GM21381 (cell line): Measurements from ENCODE around the gene YLPM1.
"Not testable (repeated sequence)": the region's sequence is repeated elsewhere in the genome, so short reads cannot be mapped to it uniquely, and the experiment has no call there.

Experiments
- ATAC-seq: cut with Tn5 transposase; IDR thresholded peaks from one replicate; pipeline ENCODE4 v1.9.1; 2021; ENCODE audit warnings: mild to moderate bottlenecking, moderate library complexity; ENCODE audit not compliant: unreplicated experiment

Gene YLPM1, protein sequence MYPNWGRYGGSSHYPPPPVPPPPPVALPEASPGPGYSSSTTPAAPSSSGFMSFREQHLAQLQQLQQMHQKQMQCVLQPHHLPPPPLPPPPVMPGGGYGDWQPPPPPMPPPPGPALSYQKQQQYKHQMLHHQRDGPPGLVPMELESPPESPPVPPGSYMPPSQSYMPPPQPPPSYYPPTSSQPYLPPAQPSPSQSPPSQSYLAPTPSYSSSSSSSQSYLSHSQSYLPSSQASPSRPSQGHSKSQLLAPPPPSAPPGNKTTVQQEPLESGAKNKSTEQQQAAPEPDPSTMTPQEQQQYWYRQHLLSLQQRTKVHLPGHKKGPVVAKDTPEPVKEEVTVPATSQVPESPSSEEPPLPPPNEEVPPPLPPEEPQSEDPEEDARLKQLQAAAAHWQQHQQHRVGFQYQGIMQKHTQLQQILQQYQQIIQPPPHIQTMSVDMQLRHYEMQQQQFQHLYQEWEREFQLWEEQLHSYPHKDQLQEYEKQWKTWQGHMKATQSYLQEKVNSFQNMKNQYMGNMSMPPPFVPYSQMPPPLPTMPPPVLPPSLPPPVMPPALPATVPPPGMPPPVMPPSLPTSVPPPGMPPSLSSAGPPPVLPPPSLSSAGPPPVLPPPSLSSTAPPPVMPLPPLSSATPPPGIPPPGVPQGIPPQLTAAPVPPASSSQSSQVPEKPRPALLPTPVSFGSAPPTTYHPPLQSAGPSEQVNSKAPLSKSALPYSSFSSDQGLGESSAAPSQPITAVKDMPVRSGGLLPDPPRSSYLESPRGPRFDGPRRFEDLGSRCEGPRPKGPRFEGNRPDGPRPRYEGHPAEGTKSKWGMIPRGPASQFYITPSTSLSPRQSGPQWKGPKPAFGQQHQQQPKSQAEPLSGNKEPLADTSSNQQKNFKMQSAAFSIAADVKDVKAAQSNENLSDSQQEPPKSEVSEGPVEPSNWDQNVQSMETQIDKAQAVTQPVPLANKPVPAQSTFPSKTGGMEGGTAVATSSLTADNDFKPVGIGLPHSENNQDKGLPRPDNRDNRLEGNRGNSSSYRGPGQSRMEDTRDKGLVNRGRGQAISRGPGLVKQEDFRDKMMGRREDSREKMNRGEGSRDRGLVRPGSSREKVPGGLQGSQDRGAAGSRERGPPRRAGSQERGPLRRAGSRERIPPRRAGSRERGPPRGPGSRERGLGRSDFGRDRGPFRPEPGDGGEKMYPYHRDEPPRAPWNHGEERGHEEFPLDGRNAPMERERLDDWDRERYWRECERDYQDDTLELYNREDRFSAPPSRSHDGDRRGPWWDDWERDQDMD (N-terminal part only)

DNA sequence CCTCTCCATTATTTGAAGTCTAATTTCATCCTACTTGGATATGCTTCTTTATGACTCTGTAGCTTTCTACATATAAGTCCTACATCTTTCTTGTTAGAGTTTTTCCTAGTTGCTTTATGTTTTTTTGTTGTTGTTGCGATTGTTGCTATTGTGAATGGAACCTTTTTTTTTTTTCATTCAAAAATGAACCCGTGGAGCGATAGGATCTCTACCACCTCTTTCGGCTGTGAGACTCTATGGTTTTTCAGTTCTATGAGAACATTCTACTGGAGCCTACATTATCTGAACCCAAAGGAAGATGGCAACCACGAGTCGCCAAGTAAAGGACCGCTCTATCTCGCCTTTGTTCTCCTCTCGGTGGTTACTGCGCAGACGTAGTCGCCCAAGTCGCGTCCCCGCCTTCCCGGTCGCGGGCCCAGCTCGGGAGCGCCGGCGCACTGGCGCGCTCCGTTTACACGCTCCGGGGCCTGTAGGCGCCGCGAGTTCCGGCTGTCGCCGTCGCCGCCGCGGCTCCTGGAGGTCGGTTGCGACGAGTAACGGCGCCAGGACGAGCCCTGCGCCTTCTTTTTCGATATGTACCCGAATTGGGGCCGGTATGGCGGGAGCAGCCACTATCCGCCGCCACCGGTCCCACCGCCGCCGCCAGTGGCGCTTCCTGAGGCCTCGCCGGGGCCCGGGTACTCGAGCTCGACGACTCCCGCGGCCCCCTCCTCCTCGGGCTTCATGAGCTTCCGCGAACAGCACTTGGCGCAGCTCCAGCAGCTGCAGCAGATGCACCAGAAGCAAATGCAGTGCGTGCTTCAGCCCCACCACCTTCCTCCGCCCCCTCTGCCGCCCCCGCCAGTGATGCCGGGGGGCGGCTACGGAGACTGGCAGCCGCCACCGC, at the start of gene YLPM1:
TSS of gene YLPM1 (plus strand) at position 400 of the 886 bp plus-strand sequence. CDS start at position 574, 174 bp downstream.
- peak; percentile 92 for ATAC-seq

DNA sequence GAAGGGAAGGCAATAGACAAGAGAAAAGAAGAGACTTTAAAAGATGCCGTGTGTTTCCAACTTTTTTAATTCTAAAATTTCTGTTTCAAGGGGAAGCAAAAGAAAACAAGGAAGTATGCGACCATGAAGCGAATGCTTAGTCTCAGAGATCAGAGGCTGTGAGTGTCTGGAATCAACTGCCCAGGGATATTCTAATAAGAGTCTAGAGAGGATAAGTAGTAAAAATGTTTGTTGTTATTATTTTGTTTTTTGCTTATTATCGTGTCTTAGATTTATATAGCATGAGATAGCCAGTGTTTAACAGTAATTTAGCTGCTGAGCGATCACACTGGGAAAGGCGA, 49.8 kb upstream of the YLPM1 start:
- no peak for ATAC-seq

DNA sequence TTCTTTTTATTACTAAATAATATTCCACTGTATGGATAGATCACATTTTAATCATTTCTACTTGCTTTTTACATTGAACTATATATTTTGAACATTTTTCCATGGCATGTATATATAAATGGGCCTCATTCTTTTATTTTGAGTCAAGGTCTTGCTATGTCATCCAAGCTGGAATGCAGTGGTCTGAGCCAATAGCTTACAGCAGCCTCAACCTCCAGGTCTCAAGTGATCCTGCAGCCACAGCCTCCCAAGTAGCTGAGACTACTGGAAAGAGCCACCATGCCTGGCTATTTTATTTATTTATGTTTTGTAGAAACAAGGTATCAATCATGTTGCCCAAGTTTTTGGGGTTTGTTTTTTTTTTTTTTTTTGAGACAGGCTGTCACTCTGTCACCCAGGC, 42.6 kb upstream of the YLPM1 start:
- ATAC-seq, result no peak

DNA sequence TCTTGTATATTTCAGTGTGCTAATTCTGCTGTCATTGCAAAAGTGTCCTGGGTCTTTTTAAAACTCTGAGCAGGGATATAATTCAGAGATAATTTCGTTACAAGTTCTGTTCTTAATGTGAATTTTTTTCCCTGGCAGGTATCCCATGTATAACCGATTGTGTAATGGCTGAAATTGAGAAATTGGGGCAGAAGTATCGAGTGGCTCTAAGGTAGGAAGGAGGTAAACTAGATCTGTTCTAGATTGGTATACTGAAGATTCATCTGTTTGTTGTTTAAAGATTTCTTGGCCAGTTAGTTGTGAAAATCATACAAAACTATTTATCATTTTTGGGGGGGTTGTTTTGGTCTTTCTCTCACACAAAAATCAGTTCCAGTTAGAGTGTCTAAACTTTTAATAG, 40.0 kb upstream of the YLPM1 start:
- no peak for ATAC-seq

DNA sequence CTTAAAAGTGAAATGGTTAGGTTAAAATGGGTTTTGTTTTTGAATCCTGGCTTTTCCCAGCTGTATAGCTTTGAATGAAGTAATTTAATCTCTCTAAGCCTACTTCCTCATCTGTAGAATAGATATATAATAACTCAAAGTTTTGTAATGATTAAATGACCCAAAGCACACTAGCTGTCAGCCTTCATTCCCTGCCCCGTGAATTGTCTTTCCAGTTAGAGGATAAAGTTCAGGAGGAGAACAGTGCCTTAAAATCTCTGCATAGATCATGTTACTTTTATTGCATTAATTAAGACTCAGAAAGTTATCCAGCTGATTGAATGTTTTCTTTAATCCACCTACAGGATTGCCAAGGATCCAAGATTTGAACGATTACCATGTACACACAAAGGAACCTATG, 30.7 kb upstream of the YLPM1 start:
- ATAC-seq, result no peak

DNA sequence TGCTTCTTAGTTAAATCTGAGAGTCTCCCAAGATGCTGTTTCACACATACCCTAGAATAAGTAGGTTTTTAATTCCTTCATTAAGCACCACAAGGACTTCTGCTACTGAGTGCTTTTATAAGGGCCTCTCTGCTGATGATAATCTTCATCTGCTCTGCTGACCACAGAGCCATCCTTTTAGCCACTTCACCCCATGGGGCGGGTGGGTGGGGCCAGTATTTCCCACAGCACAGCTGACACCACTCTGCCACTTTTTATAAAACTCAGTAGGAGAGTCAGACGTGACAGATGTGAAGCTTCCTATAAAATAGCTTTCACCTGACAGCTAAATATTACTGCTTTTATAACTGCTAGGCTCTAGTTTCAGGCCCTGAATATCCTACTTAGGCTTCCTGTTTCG, 29.9 kb upstream of the YLPM1 start:
- ATAC-seq, result no peak

DNA sequence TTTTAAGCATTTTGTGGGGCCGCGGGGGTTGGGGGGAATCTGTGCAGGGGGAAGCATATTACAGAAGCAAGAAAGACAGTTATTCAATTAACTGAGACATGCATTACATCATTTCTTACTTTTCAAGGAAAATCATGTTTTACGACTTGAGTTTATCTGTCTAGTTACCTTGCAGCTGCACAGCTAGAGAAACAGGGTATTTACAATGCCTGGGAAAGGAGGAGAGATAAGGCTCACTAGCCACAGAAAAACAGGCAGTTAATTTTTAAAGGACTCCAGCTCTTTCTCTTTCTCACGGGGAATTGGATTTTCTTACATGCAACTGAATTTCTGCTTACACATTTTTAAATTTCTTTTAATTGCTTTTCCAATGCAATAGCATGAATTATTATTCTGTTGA, 28.0 kb upstream of the YLPM1 start:
- ATAC-seq, result no peak

DNA sequence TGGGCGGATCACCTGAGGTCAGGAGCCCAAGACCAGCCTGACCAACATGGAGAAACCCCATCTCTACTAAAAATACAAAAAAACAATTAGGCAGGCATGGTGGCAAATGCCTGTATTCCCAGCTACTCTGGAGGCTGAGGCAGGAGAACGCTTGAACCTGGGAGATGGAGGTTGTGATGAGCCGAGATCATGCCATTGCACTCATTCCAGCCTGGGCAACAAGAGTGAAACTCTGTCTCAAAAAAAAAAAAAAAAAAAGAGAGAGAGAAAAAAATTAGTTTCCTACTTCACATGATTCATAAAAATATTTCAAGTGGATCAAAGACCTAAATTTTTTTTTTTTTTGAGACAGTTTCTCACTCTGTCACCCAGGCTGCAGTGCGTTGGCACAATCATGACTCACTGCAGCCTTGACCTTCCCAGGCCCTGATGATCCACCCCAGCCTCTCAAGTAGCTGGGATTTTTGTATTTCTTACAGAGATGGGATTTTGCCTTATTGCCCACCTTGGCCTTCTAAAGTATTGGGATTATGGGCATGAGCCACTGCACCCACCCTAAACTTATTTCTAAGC, 25.3 kb upstream of the YLPM1 start:
- no peak for ATAC-seq

DNA sequence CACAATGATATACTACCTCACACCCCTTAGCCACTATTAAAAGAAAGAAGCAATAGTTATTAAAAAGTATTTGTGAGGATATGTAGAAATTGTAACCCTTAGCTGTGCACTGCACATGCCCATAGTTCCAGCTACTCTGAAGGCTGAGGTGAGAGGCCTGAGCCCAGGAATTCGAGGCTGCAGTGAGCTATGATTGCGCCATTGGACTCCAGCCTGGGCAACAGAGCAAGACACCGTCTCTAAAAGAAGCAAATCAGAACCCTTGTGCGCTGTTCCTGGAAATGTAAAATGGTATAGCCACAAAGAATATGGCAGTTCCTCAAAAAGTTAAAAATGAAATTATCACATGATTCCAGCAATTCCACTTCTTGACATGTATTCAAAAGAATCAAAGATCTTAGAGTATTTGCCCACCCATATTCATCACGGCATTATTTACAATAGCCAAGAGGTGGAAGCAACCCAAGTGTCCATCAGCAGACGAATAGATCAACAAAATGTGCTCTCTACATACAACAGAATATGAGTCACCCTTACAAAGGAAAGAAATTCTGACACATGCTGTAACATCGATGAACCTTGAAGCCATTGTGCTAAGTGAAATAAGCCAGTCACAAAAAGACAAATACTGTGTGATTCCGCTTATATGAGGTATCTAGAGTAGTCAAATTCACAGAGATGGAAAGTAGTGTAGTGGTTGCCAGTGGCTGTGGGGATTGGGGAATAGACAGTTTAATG, 23.7 kb upstream of the YLPM1 start:
- no peak for ATAC-seq

DNA sequence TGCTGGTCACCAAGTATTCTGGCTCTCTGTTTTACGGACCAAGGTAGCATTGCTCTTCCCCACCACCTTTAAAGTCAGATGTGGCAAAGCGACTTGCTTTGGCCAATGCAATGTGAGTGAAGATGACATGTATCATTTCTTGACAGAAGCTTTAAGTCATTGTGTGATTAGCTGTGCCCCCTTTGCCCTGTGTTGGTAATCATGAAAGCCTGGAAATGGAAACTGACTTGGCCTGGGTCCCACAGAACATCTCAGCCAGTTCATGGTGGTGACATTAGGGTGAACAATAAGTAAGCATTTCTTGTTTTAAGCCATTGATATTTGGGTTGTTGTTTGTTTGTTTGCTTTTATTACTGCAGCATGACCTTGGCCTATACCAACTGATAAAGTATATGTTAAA, 15.9 kb upstream of the YLPM1 start:
- no peak for ATAC-seq

DNA sequence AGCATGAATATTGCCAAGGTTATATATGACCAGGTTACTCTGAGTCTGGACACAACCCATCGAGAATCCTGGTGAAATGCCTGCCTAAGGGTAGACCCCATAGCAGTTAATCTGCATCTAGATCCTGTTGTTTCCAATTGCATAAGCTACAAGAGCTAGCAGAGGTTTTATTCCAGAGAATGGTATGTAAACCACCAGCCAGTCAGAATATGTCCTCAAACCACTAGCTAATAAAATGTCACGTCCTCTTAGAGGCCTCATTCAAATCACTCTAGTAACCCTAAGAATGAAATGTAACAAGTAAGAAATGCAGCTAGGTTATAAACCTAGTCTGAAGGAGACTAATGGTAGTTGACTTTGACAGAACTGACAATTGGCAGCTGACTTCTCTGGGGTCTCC, 9.0 kb upstream of the YLPM1 start:
- ATAC-seq, result no peak

DNA sequence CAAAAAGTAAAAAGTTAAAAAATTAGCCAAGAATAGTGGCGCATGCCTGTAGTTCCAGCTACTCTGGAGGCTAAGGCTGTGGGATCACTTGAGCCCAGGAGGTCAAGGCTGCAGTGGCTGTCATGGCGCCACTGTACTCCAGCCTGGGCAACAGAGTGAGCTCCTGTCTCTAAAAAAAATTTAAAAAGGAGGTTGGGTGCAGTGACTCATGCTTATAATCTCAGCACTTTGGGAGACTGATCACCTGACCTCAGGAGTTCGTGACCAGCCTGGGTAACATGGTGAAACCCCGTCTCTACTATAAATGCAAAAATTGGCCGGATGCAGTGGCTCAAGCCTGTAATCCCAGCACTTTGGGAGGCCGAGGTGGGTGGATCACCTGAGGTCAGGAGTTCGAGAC, 8.2 kb upstream of the YLPM1 start:
- no peak for ATAC-seq

DNA sequence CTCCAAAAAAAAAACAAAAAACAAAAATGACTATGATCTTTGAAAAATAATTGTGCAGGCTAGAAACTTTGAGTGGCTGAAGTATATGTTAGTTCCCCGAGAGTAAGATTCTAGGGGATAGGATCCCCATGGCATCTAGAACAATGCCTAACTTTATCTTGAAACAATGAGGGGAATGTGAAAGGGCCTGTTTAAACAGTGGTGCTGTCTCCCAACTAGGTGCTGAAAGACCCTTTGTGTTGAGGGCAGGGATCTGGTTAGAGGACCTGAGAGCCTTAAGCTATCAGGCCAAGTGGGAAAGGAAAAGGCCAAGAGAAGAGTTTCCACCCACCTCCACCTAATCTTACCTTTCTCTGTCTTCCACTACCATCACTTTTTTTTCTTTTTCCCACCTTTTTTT, 6.8 kb upstream of the YLPM1 start:
- no peak for ATAC-seq

DNA sequence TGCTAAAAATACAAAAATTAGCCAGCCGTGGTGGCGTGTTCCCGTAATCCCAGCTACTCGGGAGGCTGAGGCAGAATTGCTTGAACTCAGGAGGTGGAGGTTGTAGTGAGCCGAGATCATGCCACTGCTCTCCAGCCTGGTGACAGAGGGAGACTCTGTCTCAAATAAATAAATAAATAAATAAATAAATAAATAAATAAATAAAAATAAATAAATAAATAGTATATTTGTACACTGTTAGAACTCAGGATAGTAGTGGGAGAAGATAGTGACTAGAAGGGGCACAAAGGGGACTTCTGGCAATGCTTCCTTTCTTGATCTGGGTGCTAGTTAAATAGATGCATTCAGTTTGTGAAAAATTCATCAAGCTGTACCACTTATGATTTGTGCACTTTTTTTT, 4.6 kb upstream of the YLPM1 start:
- ATAC-seq, result not testable (repeated sequence)

DNA sequence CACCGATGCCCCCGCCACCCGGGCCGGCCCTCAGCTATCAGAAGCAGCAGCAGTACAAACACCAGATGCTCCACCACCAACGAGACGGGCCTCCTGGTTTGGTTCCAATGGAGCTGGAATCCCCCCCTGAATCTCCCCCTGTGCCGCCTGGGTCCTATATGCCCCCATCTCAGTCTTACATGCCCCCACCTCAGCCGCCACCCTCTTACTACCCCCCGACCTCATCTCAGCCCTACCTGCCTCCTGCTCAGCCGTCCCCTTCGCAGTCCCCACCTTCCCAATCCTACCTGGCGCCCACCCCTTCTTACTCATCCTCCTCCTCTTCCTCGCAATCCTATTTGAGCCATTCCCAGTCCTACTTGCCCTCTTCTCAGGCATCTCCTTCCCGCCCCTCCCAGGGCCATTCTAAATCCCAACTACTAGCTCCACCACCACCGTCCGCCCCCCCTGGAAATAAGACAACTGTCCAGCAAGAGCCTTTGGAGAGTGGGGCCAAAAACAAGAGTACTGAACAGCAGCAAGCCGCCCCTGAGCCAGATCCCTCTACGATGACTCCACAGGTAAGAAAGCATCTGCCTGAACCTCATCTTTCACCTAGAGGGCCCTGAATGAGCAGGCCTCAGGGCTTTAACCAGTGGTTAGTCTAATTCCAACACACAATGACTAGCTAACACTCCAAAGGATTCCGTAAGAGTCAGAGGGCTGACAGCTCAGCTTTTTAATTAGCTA, 851 bp downstream of the YLPM1 start:
- ATAC-seq, result no peak

DNA sequence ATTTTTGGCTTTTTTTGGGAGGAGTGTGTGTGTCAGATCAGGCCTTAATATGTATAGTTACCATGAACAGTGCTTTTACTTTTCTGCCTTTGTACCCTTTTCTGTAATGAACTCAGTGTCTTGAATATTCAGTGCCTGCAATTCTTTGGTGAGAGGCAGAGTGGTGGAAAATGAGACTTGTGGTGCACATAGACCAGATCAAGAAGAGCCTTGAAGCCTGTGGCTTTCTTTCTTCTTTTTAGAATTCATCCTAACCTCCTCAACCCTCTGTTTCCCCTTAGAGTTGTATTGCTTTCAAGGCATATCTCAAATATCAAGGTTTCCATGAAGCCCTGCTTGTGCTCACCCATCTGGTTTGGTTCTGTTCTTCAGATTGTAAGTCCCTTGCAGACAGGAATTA, 2.6 kb downstream of the YLPM1 start:
- no peak for ATAC-seq

DNA sequence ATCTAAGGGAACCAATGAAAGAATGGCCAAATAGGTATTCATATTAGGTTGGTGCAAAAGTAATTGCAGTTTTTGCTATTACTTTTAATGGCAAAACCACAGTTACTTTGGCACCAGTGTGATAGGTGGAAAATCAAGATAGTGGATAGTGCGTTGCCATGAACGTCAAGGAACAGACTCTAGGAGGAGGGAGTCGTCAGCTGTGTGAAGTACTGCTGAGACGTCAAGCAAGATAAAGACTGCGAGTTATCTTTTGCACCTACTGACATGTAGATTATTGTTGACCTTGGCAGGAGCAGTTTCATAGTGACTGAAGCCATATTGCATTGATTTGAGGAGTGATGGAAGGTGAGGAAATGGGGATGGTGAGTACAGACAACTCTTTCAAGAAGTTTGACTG, 8.3 kb downstream of the YLPM1 start:
- no peak for ATAC-seq

DNA sequence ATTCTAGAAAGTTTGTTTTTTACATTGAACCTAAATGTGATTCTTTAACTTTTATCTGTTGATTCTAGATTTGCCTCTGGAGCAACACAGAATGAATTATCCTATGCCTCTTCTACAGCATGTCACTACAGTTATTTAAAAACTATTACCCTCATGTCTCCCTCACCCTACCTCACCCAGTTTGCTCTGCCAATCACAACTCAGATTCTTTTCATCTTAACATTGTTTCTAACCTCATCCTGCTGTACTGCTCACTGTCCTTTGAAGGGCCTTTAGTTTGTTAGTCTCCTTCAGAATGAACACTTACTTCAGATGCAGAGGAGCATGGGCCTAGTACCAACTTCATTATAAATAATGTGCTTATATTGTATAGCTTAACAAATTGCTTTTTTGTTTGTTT, 21.5 kb downstream of the YLPM1 start:
- ATAC-seq, result no peak
